WERI-Rb-1 (cell line): Measurements from ENCODE around the gene PATZ1.
A peak's percentile ranks its signal among the peaks of the same experiment; 100 is the strongest.

ENCODE experiments used
- DNase-seq: peaks from one replicate; pipeline ENCODE4 v3.0.0-alpha.2; 2020
- H3K27ac ChIP-seq: fragments of 250-450 bp; sonication (Bioruptor Pico); 2 replicates; pipeline ENCODE4 v1.5.1; 2020; ENCODE audit warnings: mild to moderate bottlenecking, moderate library complexity
- H3K27me3 ChIP-seq: fragments of 250-450 bp; sonication (Bioruptor Pico); 2 replicates; pipeline ENCODE4 v1.5.1; 2021; ENCODE audit warnings: mild to moderate bottlenecking, low read depth, moderate library complexity; ENCODE audit not compliant: insufficient read depth, severe bottlenecking
- H3K36me3 ChIP-seq: fragments of 250-450 bp; sonication (Bioruptor Pico); 2 replicates; pipeline ENCODE4 v1.5.1; 2020; ENCODE audit warnings: mild to moderate bottlenecking, moderate library complexity
- H3K4me3 ChIP-seq: 2 replicates; pipeline ENCODE4 v1.5.1; 2011; ENCODE audit warnings: low read depth, mild to moderate bottlenecking, control low read depth, low read length
- H3K9me3 ChIP-seq: fragments of 250-450 bp; sonication (Bioruptor Pico); 2 replicates; pipeline ENCODE4 v1.5.1; 2021; ENCODE audit warnings: mild to moderate bottlenecking, moderate library complexity; ENCODE audit not compliant: severe bottlenecking
- TF ChIP-seq, protein P1 (sequence below): IDR thresholded peaks from 2 replicates; pipeline ENCODE4 v1.5.1; 2011; ENCODE audit warnings: low read depth, mild to moderate bottlenecking, control low read depth, inconsistent platforms, low read length

The PATZ1 gene

DNA sequence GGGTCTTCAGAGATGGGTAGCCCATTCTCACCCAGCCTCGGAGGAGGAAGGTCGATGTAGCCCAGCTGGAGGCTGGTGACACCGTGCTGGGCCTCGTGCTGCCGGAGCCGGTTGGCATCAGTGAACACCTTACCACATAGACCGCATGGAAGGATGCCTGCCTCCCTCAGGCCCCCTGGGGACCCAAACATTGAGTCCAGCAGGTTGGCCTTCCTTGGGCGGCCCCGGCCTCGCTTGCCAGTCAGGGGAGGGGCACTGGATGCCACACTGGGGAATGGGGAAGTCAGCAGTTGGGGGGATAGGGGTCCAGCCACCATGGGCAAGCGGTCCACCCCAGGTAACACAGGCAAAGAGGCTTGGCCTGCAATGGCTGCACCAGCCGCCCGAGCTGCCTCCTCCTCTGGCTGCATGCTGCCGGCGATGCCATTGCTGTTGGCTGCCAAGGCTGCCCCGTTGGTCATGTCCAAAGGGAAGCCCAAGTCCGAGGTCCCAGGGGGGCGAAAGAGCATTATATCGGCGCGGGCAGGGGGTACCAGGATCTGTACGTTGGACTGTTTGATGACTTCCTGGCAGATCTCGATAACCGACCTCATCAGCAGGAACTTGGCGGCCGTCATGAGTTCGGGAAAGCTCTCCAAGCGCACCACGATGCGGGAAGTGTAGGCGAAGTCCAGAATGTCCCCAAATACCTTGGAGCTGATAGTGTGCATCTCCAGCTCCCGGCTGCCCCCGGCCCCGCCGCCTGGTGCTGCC is 1.4 kb downstream of the PATZ1 start:
- Histone ChIP-seq H3K9me3 (no peaks in the 10 kb centered on the region), H3K4me3 (no peak overlapping the region), H3K36me3 (peaks cover 52% of the 10 kb centered on the region), H3K27me3 (no peaks in the 10 kb centered on the region), H3K27ac (no peak overlapping the region)
- TF ChIP-seq, protein P1, sequence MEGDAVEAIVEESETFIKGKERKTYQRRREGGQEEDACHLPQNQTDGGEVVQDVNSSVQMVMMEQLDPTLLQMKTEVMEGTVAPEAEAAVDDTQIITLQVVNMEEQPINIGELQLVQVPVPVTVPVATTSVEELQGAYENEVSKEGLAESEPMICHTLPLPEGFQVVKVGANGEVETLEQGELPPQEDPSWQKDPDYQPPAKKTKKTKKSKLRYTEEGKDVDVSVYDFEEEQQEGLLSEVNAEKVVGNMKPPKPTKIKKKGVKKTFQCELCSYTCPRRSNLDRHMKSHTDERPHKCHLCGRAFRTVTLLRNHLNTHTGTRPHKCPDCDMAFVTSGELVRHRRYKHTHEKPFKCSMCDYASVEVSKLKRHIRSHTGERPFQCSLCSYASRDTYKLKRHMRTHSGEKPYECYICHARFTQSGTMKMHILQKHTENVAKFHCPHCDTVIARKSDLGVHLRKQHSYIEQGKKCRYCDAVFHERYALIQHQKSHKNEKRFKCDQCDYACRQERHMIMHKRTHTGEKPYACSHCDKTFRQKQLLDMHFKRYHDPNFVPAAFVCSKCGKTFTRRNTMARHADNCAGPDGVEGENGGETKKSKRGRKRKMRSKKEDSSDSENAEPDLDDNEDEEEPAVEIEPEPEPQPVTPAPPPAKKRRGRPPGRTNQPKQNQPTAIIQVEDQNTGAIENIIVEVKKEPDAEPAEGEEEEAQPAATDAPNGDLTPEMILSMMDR = no peak
- no peak for DNase-seq

GRCh38 chr22:31344256-31344577 is 1.9 kb downstream of the PATZ1 start:
- TF ChIP-seq, protein P1 = no peak
- H3K36me3 ChIP-seq = peaks cover 56% of the 10 kb centered on the region
- DNase-seq = no peak
- no peaks in the 10 kb centered on the region for H3K27me3 ChIP-seq
- no peak overlapping the region for H3K27ac ChIP-seq
- H3K4me3 ChIP-seq = no peak overlapping the region
- H3K9me3 ChIP-seq = no peaks in the 10 kb centered on the region

- Histone ChIP-seq H3K36me3 (peaks cover 63% of the 10 kb centered on the region), H3K27ac (no peak overlapping the region), H3K27me3 (no peaks in the 10 kb centered on the region), H3K4me3 (peak overlapping the region; percentile 13; the same call in 1 of the 2 replicates), H3K9me3 (no peaks in the 10 kb centered on the region)
- peak; percentile 20 for DNase-seq
- TF ChIP-seq, protein P1 = no peak
These were observed 2.6 kb downstream of the PATZ1 start for GRCh38 chr22:31343235-31344191.

DNA sequence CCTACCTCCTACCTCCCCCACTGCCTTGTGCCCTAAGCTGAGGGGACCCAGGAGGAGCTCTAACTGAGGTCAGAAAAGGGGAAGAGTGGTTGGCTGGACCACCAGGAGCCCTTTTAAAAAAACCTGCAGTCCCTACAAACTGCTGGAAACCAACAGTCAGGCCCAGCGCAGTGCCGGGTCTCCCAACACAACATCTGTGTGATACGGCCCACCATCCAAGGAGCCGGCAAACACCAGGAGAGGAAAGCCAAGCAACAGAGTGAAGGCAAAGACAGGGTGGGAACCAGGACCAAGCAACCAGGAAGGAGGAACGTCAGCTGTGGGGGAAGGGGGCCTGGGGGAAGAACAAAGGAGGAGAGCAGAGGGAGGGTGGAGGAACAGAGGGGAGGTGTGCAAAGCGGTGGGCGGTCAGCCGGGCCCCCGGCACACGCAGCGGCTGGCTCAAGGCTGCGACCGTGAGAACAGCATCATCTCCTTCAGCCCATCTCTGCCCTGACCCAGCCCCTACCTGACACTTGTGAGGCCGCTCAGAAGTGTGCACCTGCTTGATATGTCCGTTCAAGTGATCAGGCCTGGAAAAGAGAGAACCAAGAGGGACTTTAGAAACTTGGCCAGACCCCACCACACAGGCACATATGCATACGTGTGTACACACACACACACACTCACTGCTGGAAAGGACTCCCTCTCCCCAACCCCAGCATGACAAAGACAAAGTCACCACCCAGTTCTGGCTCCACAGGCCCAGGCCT is 3.6 kb downstream of the PATZ1 start:
- H3K27ac ChIP-seq = no peak overlapping the region; the same call in 1 of the 2 replicates
- H3K4me3 ChIP-seq = no peak overlapping the region
- TF ChIP-seq, protein P1 = no peak
- no peak for DNase-seq
- peaks cover 73% of the 10 kb centered on the region for H3K36me3 ChIP-seq
- no peaks in the 10 kb centered on the region for H3K27me3 ChIP-seq
- no peaks in the 10 kb centered on the region for H3K9me3 ChIP-seq

GRCh38 chr22:31341386-31342088 is 4.6 kb downstream of the PATZ1 start:
- Histone ChIP-seq H3K9me3 (no peaks in the 10 kb centered on the region), H3K36me3 (peaks cover 79% of the 10 kb centered on the region), H3K27ac (no peak overlapping the region), H3K27me3 (no peaks in the 10 kb centered on the region), H3K4me3 (no peak overlapping the region)
- TF ChIP-seq, protein P1 = no peak
- DNase-seq = no peak
